NCI-H1930 (cell line): ENCODE data around the gene POMT1.

Experiments used
- DNase-seq, 2 experiments: peaks; one replicate each; lab custom pipeline; 2025; lab: John Stamatoyannopoulos, UW

The POMT1 gene

GRCh38 chr9:131554087-131554842, 51.5 kb downstream of the POMT1 start:
- DNase-seq, result no peak

GRCh38 chr9:131554843-131555351, 52.2 kb downstream of the POMT1 start:
- DNase-seq, result no peak

- no peak for DNase-seq
Observed at GRCh38 chr9:131555841-131556673, 53.3 kb downstream of the POMT1 start.

GRCh38 chr9:131557855-131558548, 55.3 kb downstream of the POMT1 start:
- DNase-seq, result no peak

GRCh38 chr9:131559421-131560000, 56.8 kb downstream of the POMT1 start:
- no peak for DNase-seq

- DNase-seq, result no peak
Observed at GRCh38 chr9:131562032-131562959, 59.6 kb downstream of the POMT1 start.

GRCh38 chr9:131565369-131565768, 62.7 kb downstream of the POMT1 start:
- no peak for DNase-seq

- DNase-seq, result no peak
Observed at GRCh38 chr9:131566158-131566557, 63.4 kb downstream of the POMT1 start.

- no peak for DNase-seq
Observed at GRCh38 chr9:131567910-131568309, 65.2 kb downstream of the POMT1 start.
